ENCODE results near the gene ABLIM2.

Gene ABLIM2

DNA sequence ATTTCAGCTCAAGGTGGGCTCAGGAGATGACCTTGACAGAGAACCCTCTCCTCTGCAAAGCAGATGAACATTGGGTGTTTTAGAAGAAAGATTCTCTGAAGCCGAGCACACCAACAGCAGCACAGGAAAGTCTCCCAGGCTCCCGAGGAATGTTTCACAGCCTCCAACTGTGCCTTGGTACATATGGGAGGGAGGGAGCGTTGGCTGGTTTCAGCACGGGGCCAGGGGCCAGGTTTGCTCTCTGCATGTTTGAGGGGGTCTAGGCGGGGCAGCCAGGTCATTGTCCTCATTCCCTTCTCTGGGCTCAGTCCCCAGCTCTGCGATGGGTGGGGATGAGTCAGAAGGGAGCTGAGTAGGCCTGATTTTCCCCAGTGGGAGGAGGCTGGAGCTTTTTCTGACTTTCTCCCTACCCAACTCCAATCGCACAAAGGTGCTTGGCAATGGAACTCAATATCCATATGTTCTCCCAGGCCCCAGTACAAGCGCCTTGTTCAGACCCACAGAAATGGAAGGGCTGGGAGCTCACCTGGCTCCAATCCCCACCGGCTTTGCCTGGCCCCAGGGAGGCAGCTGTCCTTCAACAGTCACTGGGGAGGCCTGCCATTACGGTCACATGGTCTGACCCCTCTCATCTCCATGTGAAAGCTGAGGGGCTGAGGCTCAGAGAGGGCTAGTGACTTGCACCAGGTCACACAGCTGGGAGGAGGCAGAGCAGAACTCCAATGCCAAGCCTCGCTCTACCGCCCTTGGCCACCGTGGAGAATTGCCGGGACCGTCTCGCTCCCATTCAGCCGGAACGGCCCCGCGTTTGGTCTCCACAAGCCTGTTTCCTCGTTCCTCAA lies 110.6 kb downstream of the ABLIM2 start:
- DNase-seq (ENCODE audit: low read depth) = no peak

DNA sequence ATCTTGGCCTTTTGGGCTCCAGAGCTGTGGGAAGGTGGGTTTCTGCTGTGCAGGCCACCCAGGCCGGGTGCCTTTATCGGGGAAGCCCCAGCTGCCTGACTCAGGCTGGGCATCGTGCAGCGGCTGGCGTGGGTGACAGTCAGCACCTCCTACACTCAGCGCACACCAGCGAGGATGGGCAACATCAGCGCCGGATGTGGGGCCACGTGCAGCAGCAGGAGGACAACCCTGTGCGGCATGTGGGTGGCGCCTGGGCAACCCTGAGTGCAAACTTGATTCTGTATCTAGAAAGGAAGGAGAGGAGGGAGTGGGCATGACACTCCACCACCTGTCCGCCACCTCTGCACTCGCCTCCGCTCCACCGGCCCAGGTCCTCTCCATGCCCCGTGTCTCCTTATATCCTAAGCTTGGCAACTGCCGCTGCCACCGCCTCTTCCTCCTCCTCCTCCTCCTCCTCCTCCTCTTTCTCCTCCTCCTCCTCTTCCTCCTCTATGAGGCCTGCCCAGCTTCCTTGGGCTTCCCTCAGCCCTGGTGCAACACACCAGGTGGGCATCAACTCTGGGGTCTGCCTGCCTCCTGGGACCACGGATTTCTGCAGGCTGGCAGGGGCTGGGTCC lies 111.6 kb downstream of the ABLIM2 start:
- peak; percentile 12 for DNase-seq (ENCODE audit: low read depth)

DNA sequence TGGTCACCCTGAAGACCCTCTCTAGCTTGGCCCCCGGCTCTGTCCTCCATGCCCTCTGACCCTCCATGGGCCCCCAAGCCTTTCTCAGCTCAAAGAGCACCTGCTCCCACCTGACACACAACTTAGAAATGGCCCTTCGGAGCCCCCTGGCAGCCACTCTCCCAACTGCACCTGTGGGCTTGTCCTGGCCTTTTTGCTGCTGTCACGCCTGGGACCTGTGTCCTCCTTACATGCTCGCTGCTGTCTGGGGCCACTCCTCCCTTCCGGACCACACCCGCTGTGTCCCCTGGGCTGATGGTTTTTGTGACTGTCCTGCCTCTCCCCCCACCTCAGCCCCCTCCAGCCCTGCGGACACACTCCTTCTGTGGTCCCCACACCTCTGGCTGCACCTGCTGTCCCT lies 112.7 kb downstream of the ABLIM2 start:
- no peak for DNase-seq (ENCODE audit: low read depth)

DNA sequence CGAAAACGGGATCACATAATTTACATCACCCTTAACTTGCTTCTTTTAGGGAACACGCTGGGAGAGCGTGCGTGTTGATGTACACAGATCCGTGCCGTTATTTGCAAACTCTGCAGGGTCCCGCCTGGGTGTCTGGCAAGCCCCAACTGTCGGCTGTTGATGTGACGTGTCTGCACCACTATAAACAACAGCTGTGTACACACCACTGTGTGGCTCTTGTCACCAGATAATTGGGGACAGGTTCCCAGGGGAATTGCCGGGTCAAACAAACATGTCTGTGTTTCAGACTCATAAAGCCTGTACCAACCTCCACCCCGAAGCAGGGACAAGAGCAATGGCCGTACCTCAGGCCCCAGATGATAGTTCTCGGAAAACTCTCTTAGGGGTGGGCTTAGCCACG lies 113.9 kb downstream of the ABLIM2 start:
- no peak for DNase-seq (ENCODE audit: low read depth)

DNA sequence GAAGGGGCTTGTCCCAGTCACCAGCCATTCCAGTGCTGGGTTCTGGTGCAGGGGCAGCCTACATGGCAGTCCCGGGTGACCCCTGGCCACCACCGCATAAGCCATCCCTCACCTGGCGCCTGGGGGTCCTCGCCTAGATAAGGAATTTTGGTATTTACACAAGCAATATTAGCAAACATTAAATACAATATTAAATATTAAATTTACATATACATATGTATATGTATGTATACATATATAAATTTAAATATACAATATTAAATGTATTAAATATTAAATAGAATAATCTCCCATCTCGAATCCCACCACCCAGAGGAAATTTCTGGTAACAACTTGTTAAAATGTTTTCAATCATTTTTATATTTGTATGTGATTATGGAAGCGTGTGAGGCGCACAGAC lies 114.4 kb downstream of the ABLIM2 start:
- DNase-seq (ENCODE audit: low read depth) = no peak

DNA sequence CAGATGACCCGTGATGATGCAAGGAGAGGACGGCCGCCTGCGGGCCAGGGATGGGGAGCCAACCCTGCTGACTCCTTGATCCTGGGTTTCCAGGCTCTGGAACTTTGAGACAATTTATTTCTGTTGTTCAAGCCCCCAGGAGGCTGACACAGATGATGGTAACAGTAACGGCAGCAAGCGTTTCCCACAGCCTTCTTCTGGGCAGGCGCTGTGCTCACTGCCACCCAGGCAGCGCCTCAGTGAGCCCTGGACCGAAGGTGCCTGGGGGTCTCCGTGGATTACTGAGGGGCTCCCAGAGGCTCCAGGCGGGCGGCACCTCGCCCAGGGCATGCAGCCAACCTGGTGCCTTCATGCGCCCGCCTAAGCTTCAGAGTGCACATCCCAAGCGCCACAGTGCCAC lies 115.0 kb downstream of the ABLIM2 start:
- DNase-seq (ENCODE audit: low read depth) = no peak

DNA sequence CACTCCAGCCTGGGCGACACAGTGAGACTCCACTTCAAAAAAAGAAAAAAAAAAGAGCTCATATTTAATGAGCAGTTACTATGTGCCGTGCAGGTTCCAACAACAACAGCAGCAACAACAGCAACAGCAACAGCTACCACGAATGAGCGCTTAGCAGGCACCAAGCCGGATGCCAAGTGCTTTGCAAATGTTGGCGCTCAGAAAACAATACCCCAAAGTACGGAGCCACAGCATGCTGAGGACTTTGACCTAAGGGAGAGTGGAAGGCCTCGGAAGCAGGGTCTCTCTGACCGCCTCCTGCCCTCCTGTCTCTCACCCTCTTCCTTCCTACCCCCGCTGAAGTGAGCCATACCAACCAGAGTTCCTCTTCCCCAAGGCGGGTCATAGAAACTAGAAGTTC lies 116.7 kb downstream of the ABLIM2 start:
- no peak for DNase-seq (ENCODE audit: low read depth)

DNA sequence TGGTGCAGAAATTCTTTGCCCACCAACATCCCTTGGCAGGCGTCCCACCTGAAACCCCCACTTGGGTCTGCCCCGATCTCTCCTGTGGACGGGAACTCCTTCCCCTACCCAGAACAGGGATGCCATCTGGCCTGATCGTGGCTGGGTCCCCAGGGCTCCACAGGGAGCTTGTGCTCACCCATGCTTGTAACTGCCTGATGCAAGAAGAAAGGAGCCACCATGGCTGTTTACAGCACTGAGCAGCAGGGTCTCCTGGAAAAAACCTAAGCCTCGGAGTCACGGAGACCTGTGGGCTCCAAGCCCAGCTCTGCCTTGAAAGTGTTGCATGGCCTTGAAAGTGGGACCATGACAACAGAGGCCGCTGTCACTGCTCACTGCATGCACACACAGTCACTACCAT lies 117.4 kb downstream of the ABLIM2 start:
- no peak for DNase-seq (ENCODE audit: low read depth)

DNA sequence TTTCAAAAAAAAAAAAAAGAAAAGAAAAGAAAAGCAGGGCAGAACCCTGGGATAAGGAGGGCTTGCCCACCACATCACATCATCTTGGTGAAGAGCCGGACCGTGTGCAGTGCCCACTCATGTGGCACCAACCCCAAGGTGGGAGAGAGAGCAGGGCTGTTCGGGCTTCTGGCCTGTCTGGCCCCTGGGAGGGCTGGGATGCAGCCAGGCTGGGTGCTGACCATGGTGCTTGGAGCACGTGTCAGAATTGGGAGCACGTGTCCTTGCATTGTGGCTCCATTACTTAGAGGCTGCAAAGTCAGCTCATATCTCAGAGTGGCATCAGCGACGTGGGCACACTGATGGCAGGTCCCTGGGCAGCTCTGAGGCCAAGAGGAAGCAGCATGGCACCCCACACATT lies 118.0 kb downstream of the ABLIM2 start:
- DNase-seq (ENCODE audit: low read depth) = no peak

DNA sequence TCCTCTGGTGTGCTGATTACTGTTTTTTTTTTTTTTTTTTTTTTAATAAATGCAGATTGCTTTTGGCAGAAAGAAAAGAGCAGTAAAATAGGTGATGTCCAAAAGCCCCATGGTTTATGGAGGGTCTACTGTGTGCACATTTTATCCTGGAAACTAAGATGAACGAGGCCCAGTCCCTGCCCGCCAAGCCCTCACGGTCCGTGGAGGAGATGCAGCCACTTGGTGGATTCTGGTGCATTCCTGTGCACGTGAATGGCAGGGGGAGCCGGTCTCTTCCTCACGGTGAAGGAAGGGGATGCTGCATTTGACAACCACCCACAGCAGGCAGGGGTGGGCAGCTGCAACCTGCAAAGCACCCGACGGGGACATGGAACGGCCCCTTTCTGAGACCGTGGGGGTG lies 118.8 kb downstream of the ABLIM2 start:
- no peak for DNase-seq (ENCODE audit: low read depth)

DNA sequence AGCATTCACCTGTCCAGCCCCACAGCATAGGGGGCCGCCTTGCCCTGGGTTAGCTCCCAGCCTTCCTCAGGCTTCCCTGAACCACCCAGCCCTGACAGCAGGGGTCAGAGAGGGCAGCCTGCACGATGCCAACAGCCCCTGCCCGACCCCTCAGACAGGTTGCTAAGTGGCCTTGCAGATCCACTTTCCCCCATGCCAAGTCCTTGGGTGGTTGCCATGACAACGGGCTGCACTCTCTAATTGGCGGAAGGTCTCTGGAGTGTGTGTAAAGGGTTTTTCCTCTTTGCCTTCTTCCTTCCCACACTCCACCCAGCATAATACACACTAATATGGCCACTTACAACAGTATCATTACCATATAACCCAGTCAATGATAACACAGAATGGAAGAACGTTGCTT lies 119.3 kb downstream of the ABLIM2 start:
- no peak for DNase-seq (ENCODE audit: low read depth)

DNA sequence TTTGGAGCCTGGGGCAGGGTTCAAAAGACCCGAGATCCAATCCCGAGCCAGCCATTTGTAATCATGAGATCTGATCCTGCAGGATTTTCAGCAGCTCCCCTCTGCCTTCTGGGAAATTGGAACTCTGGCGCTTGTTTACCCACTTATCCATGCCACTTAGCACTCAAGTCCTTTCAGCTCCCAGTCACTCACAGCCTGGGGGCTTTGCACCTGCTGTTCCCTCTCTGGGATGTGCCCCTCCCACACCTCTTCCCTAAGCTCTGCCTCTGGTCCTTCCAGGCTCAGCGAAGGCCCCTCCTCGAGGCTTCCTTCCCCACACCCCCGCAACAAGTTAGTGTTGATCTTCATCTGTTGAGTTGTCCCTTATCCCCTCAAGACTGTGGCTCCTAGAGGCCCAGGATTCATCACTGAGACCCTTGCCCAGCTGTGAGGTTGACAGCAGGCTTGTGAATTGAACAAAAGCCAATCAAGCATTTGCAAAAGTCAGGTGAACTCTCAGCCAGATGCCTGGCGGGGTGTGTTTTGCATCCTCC lies 119.8 kb downstream of the ABLIM2 start:
- no peak for DNase-seq (ENCODE audit: low read depth)

DNA sequence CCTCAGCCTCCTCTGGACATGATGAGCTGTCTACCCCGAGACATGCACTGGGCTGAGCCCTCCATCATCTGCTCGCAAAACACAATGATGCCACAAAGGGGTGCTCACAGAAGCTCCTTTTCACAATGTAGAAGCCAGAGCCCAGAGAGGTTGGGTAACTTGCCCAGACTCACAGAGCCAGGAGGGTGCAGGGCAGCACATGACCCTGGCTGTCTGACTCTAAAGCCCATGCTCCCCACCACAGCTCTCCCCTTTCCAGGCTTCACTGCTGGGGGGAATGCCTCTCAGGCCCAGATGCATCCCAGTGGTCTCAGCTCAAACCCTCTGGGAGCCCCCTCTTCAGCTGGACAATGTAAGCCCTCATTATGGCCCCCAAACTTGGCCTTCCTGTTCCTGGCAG lies 120.5 kb downstream of the ABLIM2 start:
- no peak for DNase-seq (ENCODE audit: low read depth)

DNA sequence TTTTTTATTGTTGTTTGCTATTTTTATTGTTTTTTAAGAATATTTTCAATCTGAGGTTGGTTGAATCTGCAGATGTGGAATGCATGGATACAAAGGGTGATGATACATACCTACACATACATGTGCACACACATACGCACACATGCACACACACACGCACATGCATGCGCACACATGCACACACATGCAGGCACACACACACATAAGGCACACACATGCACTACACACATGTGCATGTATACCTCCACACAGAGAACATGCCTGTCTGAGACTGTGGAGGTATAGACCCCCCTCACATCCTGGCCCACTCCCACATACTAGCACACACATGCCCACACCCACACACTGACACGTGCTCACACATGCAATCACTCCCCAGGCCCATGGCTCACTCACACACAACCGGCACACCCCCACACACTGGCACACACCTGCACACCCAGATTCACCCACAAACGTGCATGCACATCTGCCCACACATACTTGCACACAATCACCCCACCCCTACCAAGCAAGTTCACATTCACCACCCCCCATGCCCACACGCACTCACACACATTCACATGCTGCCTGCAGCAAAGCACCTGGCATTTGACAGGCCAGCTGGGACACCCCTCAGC lies 121.4 kb downstream of the ABLIM2 start:
- no peak for DNase-seq (ENCODE audit: low read depth)

DNA sequence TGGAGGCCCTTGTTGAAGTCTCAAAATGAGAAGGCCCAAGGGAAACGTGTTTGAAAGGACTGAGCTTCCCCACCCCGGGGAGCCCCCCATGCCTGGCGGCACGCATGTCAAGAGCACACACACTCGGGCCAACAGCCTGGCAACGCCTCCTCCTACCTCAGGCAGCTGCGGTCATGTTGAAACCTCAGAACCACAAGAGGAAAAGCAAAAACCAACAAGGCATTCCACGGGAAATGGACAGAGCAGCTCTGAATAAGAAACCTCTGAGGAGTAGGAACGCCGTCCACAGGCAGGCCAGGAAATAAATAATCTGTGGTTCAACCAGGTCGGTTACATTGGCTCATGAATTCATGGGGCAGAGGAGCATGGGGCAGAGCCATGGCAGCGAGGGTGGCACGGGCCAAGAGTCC lies 123.2 kb downstream of the ABLIM2 start:
- DNase-seq (ENCODE audit: low read depth) = no peak

DNA sequence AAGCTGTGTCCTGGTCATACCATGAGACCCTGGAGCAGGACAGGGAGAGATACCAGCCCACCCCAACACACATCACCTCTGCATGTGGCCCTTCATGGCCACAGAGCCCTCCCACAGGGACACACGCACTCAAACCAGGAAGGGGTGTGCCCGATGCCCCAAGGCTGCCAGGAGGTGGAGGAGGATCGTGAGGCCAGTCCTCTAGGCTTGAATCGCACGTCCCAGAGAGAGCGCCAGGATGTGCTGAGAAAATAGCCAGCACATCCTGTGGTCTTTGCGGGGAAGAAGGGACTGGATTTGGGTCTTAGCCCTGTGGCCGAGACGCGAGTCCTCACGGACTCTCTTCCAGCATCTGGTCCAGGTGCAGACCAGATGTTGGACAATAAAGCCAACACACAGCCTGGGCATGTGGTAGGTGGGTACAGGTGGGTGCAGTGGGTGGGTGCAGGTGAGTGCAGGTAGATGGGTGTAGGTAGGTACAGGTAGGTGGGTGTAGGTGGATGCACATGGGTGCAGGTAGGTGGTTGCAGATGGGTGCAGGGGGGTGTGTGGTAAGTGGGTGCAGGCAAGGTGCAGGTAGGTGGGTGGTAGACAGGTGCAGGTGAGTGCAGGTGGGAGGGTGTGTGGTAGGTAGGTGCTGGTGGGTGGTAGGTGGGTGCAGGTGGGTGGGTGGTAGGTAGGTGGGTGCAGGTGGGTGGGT lies 124.6 kb downstream of the ABLIM2 start:
- no peak for DNase-seq (ENCODE audit: low read depth)

DNA sequence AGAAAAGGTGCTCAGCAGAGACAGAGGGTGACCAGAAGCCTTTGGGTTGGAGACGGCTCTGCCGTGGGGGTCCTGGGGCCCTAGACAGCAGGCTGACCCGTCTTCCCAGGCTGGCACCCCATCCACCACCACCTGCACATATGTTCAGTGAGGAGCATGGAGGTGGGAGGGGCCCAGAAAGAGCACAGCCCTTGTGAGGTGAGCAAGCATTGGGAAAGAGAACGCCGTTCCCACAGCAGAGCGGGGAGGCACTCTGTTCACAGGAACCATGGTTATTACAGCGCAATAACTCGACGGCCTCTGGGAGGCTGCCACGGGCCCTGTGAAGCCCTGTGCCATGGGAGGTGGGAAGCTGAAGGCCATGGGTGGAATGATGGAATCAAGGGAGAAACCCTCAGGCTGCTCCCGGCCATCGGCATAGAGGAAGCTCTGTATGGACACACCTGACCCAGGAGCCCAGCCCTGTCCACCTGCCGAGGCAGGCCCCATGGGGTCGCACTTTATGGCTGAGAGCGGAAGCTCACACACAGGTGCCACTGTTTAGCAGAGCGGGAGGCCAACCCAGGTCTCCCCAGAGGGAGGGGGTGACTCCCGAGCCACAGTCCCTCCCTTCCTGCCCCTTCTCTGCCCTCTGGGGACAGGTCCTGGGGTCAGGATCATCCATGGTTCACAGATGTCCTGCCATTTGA lies 125.4 kb downstream of the ABLIM2 start:
- no peak for DNase-seq (ENCODE audit: low read depth)

DNA sequence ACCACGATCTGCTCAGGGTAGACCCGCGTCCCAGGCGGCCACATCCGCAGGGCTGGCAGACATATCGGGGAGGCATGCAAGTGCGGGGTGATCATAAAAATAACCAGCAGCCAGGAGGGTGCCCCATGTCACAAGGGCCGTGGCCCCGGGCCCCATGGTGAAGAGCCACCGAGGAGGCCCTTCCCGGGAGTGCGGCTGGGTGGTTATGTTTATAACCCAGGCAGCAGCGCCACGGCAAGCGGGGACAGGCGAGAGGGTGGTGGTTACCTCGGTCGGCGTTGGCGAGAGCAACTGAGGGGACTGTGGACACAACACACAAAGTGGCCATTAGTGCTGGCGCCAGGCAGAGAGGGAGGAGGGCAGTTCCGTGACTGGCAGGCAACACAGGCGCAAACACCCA lies 126.2 kb downstream of the ABLIM2 start:
- no peak for DNase-seq (ENCODE audit: low read depth)

DNA sequence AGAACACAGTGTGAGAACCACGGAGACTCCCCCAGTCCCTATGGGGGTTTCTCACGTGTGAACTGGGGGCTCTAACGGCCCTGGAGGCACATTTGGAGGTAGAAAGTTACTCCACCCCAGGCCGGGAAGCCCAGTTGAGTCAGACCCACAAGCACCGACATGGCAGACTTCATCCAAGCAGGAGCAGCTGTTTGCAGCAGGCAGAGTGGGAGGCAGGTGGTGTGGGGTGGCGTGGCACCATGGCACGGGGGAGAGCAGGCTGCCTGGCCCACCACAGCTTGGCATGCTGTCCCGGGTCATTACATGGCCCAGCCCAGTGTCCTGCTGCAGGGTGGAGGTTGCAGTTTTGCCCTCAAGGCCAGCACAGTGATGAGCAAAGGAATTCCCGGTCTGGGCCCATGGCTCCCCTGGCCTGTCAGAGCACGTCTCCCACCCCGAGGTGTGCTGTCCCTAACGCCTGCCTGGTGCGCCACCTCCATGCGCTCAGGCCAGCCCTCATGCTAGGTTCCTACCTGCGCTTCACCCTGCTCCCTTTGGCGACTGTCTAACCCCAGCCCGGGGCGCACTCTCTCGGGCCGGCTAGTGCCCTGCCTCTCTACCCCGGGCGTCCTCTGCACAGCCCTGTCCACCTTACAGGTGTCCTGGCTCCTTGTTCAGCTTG lies 128.4 kb downstream of the ABLIM2 start:
- DNase-seq (ENCODE audit: low read depth) = no peak

DNA sequence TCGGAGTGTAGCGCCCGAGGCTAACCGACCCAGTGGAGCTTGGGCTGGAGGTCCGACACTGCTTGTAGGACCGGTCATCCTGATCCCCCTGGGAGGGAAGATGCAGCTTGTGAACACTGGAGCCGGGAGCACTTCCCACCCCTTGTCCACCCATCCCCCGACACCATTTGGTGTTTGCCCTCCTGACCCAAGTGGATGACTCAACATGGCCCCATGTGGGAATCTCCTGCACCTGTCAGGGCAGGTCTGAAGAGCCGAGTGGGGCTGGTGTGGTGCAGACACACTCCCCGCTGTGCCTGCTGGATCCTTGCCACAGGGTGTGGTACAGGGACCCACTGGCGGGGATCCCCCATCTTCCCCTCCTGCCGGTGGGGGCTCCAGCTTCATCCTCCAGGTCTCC lies 128.9 kb downstream of the ABLIM2 start:
- DNase-seq (ENCODE audit: low read depth) = no peak

DNA sequence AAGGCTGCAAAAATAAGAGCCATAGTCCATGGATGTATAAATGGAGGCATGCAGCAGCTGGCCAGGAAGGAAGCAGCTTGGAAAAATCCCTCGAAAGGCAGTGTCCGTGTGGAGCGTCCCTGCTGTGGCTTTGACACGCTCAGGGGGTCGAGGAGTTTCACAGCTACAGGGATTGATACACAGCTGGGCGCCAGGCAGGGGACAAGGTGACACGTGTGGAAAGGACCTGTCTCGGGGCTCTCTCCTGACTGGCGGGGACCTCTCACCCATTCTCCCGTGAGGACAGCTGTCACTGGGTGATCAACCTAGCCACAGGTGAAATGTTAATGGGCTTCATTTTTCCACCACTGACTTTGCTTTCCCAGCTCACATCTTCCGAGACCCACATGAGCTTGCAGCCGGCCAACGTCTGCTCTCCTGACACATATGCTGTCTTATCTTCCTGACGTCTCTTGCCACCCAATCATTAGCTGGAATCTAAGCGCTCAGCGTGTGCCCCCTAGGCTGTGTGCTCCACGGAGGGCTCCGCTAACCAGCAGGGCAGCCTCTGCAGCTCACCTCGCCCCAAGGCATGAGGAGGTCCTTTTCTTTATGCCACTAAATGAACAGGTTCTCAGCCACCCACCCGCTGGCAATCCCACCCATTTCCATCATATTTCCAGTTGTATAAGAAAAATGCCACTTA lies 129.6 kb downstream of the ABLIM2 start:
- DNase-seq (ENCODE audit: low read depth) = no peak
